Kidney (tissue), 14 donors: ENCODE data around the gene SPIRE1. TPM values are rescaled to one million over a fixed set of nuclear protein-coding genes. Genes with fewer than 3 reads are reported as not detected.

Experiments used
- DNase-seq, 5 donors: peaks; one replicate each; pipeline ENCODE4 v3.0.0-alpha.2; 2013 to 2020
- FAIRE-seq: peaks from 2 replicates; lab custom pipeline; 2012; peaks lifted over from hg19 to GRCh38; lab: Jason Lieb, UNC
- H3K27ac ChIP-seq, 2 donors: one replicate each; pipeline ENCODE4 v1.7.0; 2013; ENCODE audit warnings: low read depth in 2 of 2, low read length in 2 of 2, inconsistent platforms in 1 of 2
- H3K27me3 ChIP-seq: one replicate; pipeline ENCODE4 v1.7.1; 2013; ENCODE audit warnings: low read length, inconsistent platforms; ENCODE audit not compliant: control insufficient read depth, insufficient read depth
- H3K36me3 ChIP-seq, 3 donors: one replicate each; pipeline versions ENCODE4 v1.7.0 to v1.7.1; 2013; ENCODE audit warnings: low read length in 3 of 3, control low read depth in 1 of 3, inconsistent platforms in 1 of 3; ENCODE audit not compliant: insufficient read depth in 3 of 3, control insufficient read depth in 2 of 3
- H3K4me1 ChIP-seq, 3 donors: one replicate each; pipeline versions ENCODE4 v1.7.0 to v1.7.1; 2013; ENCODE audit warnings: low read length in 3 of 3, inconsistent platforms in 1 of 3, low read depth in 1 of 3; ENCODE audit not compliant: control insufficient read depth in 2 of 3, insufficient read depth in 2 of 3
- H3K4me3 ChIP-seq, 3 donors: one replicate each; pipeline versions ENCODE4 v1.7.0 to v1.8.1; 2013; ENCODE audit warnings: low read length in 3 of 3, control low read depth in 1 of 3, inconsistent platforms in 1 of 3
- H3K9ac ChIP-seq, 3 donors: one replicate each; pipeline versions ENCODE4 v1.7.0 to v1.7.1; 2013; ENCODE audit warnings: low read length in 3 of 3, control low read depth in 1 of 3, inconsistent platforms in 1 of 3
- H3K9me3 ChIP-seq, 3 donors: one replicate each; pipeline versions ENCODE4 v1.7.0 to v1.7.1; 2013; ENCODE audit warnings: low read length in 3 of 3, control low read depth in 1 of 3, inconsistent platforms in 1 of 3; ENCODE audit not compliant: control insufficient read depth in 2 of 3, insufficient read depth in 1 of 3
- CTCF ChIP-seq: IDR thresholded peaks from 3 replicates; pipeline ENCODE4 v1.5.1; 2012; ENCODE audit warnings: mild to moderate bottlenecking, moderate library complexity, borderline replicate concordance; ENCODE audit not compliant: insufficient read depth; ENCODE audit errors: extremely low read depth
- intact Hi-C: fragments of 100-400 bp; cut with DNase I; formaldehyde crosslinking; loops from one replicate; pipeline ENCODE4 v1.11.1; 2022
- polyA plus RNA-seq: library from polyadenylated mRNA; stranded (reverse); fragments of 350-450 nt; fragmentation: Illumina TruSeq; extraction: RNeasy Lipid Tissue Mini Kit (QIAGEN cat#74804); gene quantifications from one replicate; pipeline ENCODE4 v1.2.3, GENCODE V29; 2014; ENCODE audit warnings: low read depth, low replicate concordance; ENCODE audit not compliant: insufficient read depth
- total RNA-seq: library from RNA; stranded (reverse); fragmentation: NEBNext Ultra II Directional; extraction: Animal tissue kit (Norgen Biotek cat#: 25700); gene quantifications from one replicate; pipeline ENCODE4 v1.2.1, GENCODE V29; 2021
- donor health status: control.
- donor health status: control.
- donor health status: control.
- donor health status: control.
- donor health status: control.
- donor health status: DM: yes; HTN: yes; CAD: no.
- donor health status: Normal renal cell carcinoma (clear cell type).

The SPIRE1 gene
- total and polyA plus RNA-seq, 2 donors from 2014 or later = 12.3 to 35.1 TPM

DNA sequence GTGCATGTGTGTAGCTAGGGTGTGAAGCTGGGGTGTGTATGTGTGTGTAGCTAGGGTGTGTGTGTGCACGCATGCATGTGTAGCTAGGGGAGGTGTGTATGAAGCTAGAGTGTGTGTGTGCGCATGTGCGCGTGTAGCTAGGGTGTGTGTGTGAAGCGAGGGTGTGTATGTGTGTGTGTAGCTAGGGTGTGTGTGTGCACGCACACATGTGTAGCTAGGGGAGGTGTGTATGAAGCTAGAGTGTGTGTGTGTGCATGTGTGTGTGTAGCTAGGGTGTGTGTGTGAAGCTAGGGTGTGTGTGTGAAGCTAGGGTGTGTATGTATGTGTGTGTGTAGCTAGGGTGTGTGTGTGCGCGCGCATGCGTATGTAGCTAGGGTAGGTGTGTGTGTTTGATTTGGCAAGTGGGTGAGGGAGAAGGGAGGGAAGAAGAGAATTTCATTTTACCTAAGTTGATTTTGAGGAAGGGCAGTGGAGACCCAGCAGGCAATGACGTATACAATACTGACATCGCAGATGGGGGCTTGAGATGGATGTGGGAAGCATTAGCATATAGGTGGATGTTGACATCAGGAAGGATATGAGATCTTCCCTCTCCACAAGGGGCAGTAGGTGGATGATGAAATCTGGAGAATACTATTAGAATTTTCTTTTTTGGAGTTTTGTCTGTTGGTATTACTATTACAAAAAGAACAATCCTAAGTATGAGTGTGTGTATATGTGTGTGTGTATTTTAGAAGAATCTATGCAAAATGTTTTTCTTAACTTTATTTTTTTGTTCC, 179.4 kb downstream of the SPIRE1 start:
- DNase-seq = no peak
- FAIRE-seq = no peak
- Histone ChIP-seq H3K4me1 (no peaks in the 10 kb centered on the region), H3K36me3 (peaks cover 4 to 13% (median 8%) of the 10 kb centered on the region in 3 donors), H3K4me3 (no peak overlapping the region), H3K9me3 (no peaks in the 10 kb centered on the region), H3K9ac (no peak overlapping the region), H3K27ac (no peak overlapping the region), H3K27me3 (no peaks in the 10 kb centered on the region)
- no peak for TF ChIP-seq CTCF
- intact Hi-C loops = no loop called here

DNA sequence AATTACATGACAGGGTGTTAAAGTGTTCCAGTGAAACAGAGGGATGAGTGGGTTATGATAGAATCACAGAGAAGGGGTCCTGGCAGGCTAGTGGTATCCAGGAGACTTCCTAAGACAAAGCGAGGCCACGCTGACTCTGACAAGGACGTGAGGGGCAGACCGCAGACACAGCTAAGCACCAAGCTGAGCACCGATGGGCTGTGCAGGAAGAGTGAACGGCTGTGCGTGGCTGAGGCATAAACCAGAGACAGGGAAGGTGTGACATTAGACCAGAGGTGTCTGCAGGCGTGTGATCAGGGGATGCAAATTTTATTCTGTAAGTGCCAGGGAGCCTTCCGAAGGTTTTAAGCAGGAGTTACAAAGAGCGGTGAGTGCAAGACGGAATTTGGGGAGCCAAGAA, 180.3 kb downstream of the SPIRE1 start:
- H3K9ac ChIP-seq = no peak overlapping the region
- no peaks in the 10 kb centered on the region for H3K27me3 ChIP-seq
- no peaks in the 10 kb centered on the region for H3K9me3 ChIP-seq
- no peak overlapping the region for H3K4me3 ChIP-seq
- no peak for DNase-seq
- H3K27ac ChIP-seq = no peak overlapping the region
- no peak for TF ChIP-seq CTCF
- intact Hi-C loops = no loop called here
- H3K36me3 ChIP-seq = peaks cover 4 to 13% (median 8%) of the 10 kb centered on the region in 3 donors
- H3K4me1 ChIP-seq = no peaks in the 10 kb centered on the region
- FAIRE-seq = no peak

- intact Hi-C loops = no loop called here
- H3K4me3 ChIP-seq = no peak overlapping the region
- H3K36me3 ChIP-seq = peaks cover 4 to 13% (median 8%) of the 10 kb centered on the region in 3 donors
- no peaks in the 10 kb centered on the region for H3K4me1 ChIP-seq
- no peaks in the 10 kb centered on the region for H3K27me3 ChIP-seq
- DNase-seq (no peak), FAIRE-seq (no peak)
- no peak overlapping the region for H3K9ac ChIP-seq
- no peak overlapping the region for H3K27ac ChIP-seq
- H3K9me3 ChIP-seq = no peaks in the 10 kb centered on the region
- TF ChIP-seq CTCF = no peak
Observed at GRCh38 chr18:12476955-12477354, 181.0 kb downstream of the SPIRE1 start.
